ENCODE results near the gene CYB561. TPM values are rescaled to one million over a fixed set of nuclear protein-coding genes. Genes with fewer than 3 reads are reported as not detected.

The CYB561 gene
- total RNA-seq, 1 experiment from 2014 or later = 67.6 TPM

- Histone ChIP-seq H3K27ac (ENCODE audit: low read depth, low read length) (no peak overlapping the region), H3K9me3 (ENCODE audit: control insufficient read depth in 1 of 2, insufficient read depth in 1 of 2, low read depth in 1 of 2, low read length in 2 of 2) (no peaks in the 10 kb centered on the region), H3K9me2 (ENCODE audit: insufficient read depth) (no peaks in the 10 kb centered on the region), H3K4me3 (replicated peaks in 1 of 2; ENCODE audit: low read depth in 1 of 2, low read length in 2 of 2) (no peak overlapping the region), H3K36me3 (ENCODE audit: control insufficient read depth in 1 of 2, insufficient read depth in 2 of 2, low read length in 2 of 2) (no peaks in the 10 kb centered on the region), H2AFZ (ENCODE audit: low read depth, low read length, poor library complexity, severe bottlenecking) (no peak overlapping the region), H4K20me1 (ENCODE audit: insufficient read depth) (no peaks in the 10 kb centered on the region), H3K4me1 (ENCODE audit: control insufficient read depth in 1 of 2, insufficient read depth in 2 of 2, low read length in 2 of 2) (peaks cover 9 to 35% of the 10 kb centered on the region in 2 experiments), H3K27me3 (ENCODE audit: insufficient read depth, low read length) (no peaks in the 10 kb centered on the region), H3K4me2 (ENCODE audit: low read length) (no peak overlapping the region), H3K9ac (ENCODE audit: low read length) (no peak overlapping the region), H3K79me2 (ENCODE audit: insufficient read depth, low read length) (no peaks in the 10 kb centered on the region)
- DNase-seq (ENCODE audit: low read depth, low spot score) = no peak
- intact Hi-C loops (cut with micrococcal nuclease) = no loop called here
- BruUV-seq (replicated peaks) = no TSS peak
- ChIA-PET RAD21 (ENCODE audit: low non-redundant PET in 1 of 2, low total read pairs in 2 of 2, uncharacterized antibody in 2 of 2, unreplicated experiment in 2 of 2) (no interaction called here), POLR2A (interaction anchor here (1.6 kb wide), 1 partner anchor 10 kb away, joined by 3 read pairs; no protein-coding TSS in a partner anchor), CTCF (no interaction called here)
- no peak for ATAC-seq
- TF ChIP-seq CTCF (IDR thresholded peaks at IDR 0.05 in 2 of 3, conservative IDR thresholded peaks at IDR 0.05 in 1 of 3; ENCODE audit: borderline replicate concordance in 1 of 3, insufficient read depth in 1 of 3, low read depth in 2 of 3, low read length in 2 of 3) = no peak
- no peak for TF ChIP-seq ATF3 (IDR thresholded peaks at IDR 0.05)
- no peak for TF ChIP-seq POLR2A (IDR thresholded peaks at IDR 0.05; ENCODE audit: borderline replicate concordance, extremely low read depth, insufficient read depth, insufficient read length)
- no peak for TF ChIP-seq MAX (IDR thresholded peaks at IDR 0.05)
- no peak for TF ChIP-seq ELF1 (IDR thresholded peaks at IDR 0.05; ENCODE audit: borderline replicate concordance, low read depth)
- TF ChIP-seq EGR1 (IDR thresholded peaks at IDR 0.05; ENCODE audit: low read depth) = no peak
- no peak for TF ChIP-seq SP1 (IDR thresholded peaks at IDR 0.05; ENCODE audit: low read depth)
- TF ChIP-seq FOSL1 (IDR thresholded peaks at IDR 0.05; ENCODE audit: low read depth) = no peak
- TF ChIP-seq CBX3 (IDR thresholded peaks at IDR 0.05; ENCODE audit: low read depth) = no peak
- TF ChIP-seq ZFX (IDR thresholded peaks at IDR 0.05) = no peak
- no peak for TF ChIP-seq RAD21 (IDR thresholded peaks at IDR 0.05; ENCODE audit: low read depth)
- no peak for TF ChIP-seq JUND (IDR thresholded peaks at IDR 0.05)
- TF ChIP-seq REST (IDR thresholded peaks at IDR 0.05; ENCODE audit: low read depth) = no peak
- no peak for TF ChIP-seq EZH2 (IDR thresholded peaks at IDR 0.05)
- no peak for TF ChIP-seq CEBPB (IDR thresholded peaks at IDR 0.05; ENCODE audit: low read depth)
- no peak for TF ChIP-seq POLR2AphosphoS5 (IDR thresholded peaks at IDR 0.05; ENCODE audit: low read depth, low read length)
- no peak for TF ChIP-seq ZNF274 (IDR thresholded peaks at IDR 0.05; ENCODE audit: low read depth, low read length)
These were observed 5.0 kb upstream of the CYB561 start for GRCh38 chr17:63451150-63451549.

Measured in HCT116 (cell line).